Brain microvascular endothelial cell (primary cell): Measurements from ENCODE around the gene GRID1.

Experiments used
- DNase-seq: peaks from one replicate; pipeline ENCODE4 v3.0.0-alpha.2; 2020
- H3K27ac ChIP-seq: fragments of 250-450 bp; sonication (Bioruptor Pico); 2 replicates; pipeline ENCODE4 v1.5.1; 2020; ENCODE audit warnings: mild to moderate bottlenecking, moderate library complexity
- H3K27me3 ChIP-seq: fragments of 250-450 bp; sonication (Bioruptor Pico); replicated peaks from 2 replicates; pipeline ENCODE4 v1.5.1; 2020; ENCODE audit warnings: mild to moderate bottlenecking
- H3K36me3 ChIP-seq: fragments of 250-450 bp; sonication (Bioruptor Pico); replicated peaks from 2 replicates; pipeline ENCODE4 v1.5.1; 2020; ENCODE audit warnings: mild to moderate bottlenecking
- H3K4me3 ChIP-seq: 2 replicates; pipeline ENCODE4 v1.5.1; 2011; ENCODE audit warnings: low read depth, mild to moderate bottlenecking, control low read depth, low read length, moderate library complexity
- CTCF ChIP-seq: IDR thresholded peaks from 2 replicates; pipeline ENCODE4 v1.5.1; 2011; ENCODE audit warnings: low read depth, mild to moderate bottlenecking, moderate library complexity, low read length, control low read depth, inconsistent platforms; ENCODE audit errors: missing control alignments
- in situ Hi-C: cut with HindIII; loops from 2 replicates; pipeline ENCODE4 v1.10.0; 2017; ENCODE audit warnings: low sequenced_read_pairs, low pct_ligation_motif_present

Gene GRID1

DNA sequence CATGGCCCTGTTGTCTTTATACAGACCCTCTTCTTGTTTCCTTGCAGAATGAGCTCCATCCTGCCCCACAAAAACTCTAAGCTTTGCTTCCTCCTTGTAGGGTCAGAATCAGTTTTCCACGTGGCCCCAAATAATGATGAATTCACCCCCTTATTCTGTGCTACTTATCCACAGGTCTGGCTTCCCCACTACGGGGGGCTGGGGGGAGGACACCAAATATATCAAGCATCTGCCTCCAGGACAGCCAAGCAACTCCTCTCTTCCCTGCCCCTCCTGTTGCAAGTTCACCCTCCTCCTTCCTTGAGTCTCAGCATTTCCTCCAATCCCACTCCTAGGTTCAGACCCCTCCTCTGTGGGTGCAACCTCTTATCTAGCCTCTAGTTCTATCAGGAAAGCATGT is 743.3 kb downstream of the GRID1 start:
- DNase-seq: no peak
- Histone ChIP-seq H3K4me3 (no peak overlapping the region), H3K36me3 (no peaks in the 10 kb centered on the region), H3K27ac (no peak overlapping the region), H3K27me3 (no peaks in the 10 kb centered on the region)
- no peak for TF ChIP-seq CTCF
- in situ Hi-C loops: no loop called here

- H3K27me3 ChIP-seq: no peaks in the 10 kb centered on the region
- in situ Hi-C loops: no loop called here
- H3K36me3 ChIP-seq: no peaks in the 10 kb centered on the region
- H3K4me3 ChIP-seq: no peak overlapping the region
- H3K27ac ChIP-seq: no peak overlapping the region
- TF ChIP-seq CTCF: no peak
- DNase-seq: no peak
These were observed 744.2 kb downstream of the GRID1 start for GRCh38 chr10:85622425-85622824.

- no peak for DNase-seq
- H3K27me3 ChIP-seq: no peaks in the 10 kb centered on the region
- no peak for TF ChIP-seq CTCF
- H3K36me3 ChIP-seq: no peaks in the 10 kb centered on the region
- no peak overlapping the region for H3K27ac ChIP-seq
- no peak overlapping the region for H3K4me3 ChIP-seq
- in situ Hi-C loops: no loop called here
These were observed 745.0 kb downstream of the GRID1 start for GRCh38 chr10:85621562-85621961.

- no peak for DNase-seq
- in situ Hi-C loops: no loop called here
- Histone ChIP-seq H3K36me3 (no peaks in the 10 kb centered on the region), H3K27ac (no peak overlapping the region), H3K4me3 (no peak overlapping the region), H3K27me3 (no peaks in the 10 kb centered on the region)
- TF ChIP-seq CTCF: no peak
These were observed 745.8 kb downstream of the GRID1 start for GRCh38 chr10:85620807-85621206.

GRCh38 chr10:85619832-85620231 is 746.8 kb downstream of the GRID1 start:
- in situ Hi-C loops: no loop called here
- no peak for TF ChIP-seq CTCF

GRCh38 chr10:85618841-85619240 is 747.8 kb downstream of the GRID1 start:
- Histone ChIP-seq H3K27me3 (no peaks in the 10 kb centered on the region), H3K27ac (no peak overlapping the region), H3K4me3 (no peak overlapping the region), H3K36me3 (no peaks in the 10 kb centered on the region)
- in situ Hi-C loops: no loop called here
- DNase-seq: no peak
- no peak for TF ChIP-seq CTCF

More at GRCh38 chr10:85619832-85620231, 746.8 kb downstream of the GRID1 start:
- no peak overlapping the region for H3K4me3 ChIP-seq
- no peak overlapping the region for H3K27ac ChIP-seq
- H3K36me3 ChIP-seq: no peaks in the 10 kb centered on the region
- DNase-seq: no peak
- H3K27me3 ChIP-seq: no peaks in the 10 kb centered on the region
